GM23338 (cell line): ENCODE data around the gene PTPA. TPM values are rescaled to one million over a fixed set of nuclear protein-coding genes. Genes with fewer than 3 reads are reported as not detected.

ENCODE experiments used
- ATAC-seq: fragments of 200-7000 bp; cut with Tn5 transposase; 3 replicates; pipeline ENCODE4 v1.9.1; 2020
- DNase-seq: peaks from one replicate; pipeline ENCODE4 v3.0.0-alpha.2; 2015; ENCODE audit warnings: low spot score
- H2AFZ ChIP-seq: fragments of 200-600 bp; sonication (generic); 2 replicates; pipeline ENCODE4 v1.8.0; 2016; ENCODE audit warnings: antibody characterized with exemption, mild to moderate bottlenecking, moderate library complexity
- H3F3A ChIP-seq: fragments of 200-600 bp; sonication (generic); replicated peaks from 2 replicates; pipeline ENCODE4 v1.8.0; 2017; ENCODE audit warnings: antibody characterized with exemption, mixed run types, low read depth
- H3K27ac ChIP-seq: fragments of 200-600 bp; sonication (generic); 2 replicates; pipeline ENCODE4 v1.6.1; 2016; ENCODE audit warnings: low read depth
- H3K27me3 ChIP-seq: fragments of 200-600 bp; sonication (generic); 2 replicates; pipeline ENCODE4 v1.8.0; 2016; ENCODE audit warnings: mild to moderate bottlenecking, mixed run types, moderate library complexity; ENCODE audit not compliant: insufficient read depth
- H3K36me3 ChIP-seq: fragments of 200-600 bp; sonication (generic); 2 replicates; pipeline ENCODE4 v1.8.0; 2016; ENCODE audit warnings: mild to moderate bottlenecking; ENCODE audit not compliant: insufficient read depth
- H3K4me1 ChIP-seq: fragments of 200-600 bp; sonication (generic); 2 replicates; pipeline ENCODE4 v1.8.0; 2016; ENCODE audit warnings: mild to moderate bottlenecking, moderate library complexity; ENCODE audit not compliant: insufficient read depth
- H3K4me2 ChIP-seq: fragments of 200-600 bp; sonication (generic); 2 replicates; pipeline ENCODE4 v1.7.1; 2017; ENCODE audit warnings: mixed run types
- H3K4me3 ChIP-seq: fragments of 200-600 bp; sonication (generic); 2 replicates; pipeline ENCODE4 v1.6.1; 2016; ENCODE audit warnings: mixed run types
- H3K79me2 ChIP-seq: fragments of 200-600 bp; sonication (generic); replicated peaks from 2 replicates; pipeline ENCODE4 v1.8.0; 2017; ENCODE audit warnings: mild to moderate bottlenecking; ENCODE audit not compliant: insufficient read depth
- H3K9me2 ChIP-seq: fragments of 200-600 bp; sonication (generic); 2 replicates; pipeline ENCODE4 v1.8.0; 2017; ENCODE audit not compliant: insufficient read depth
- H4K20me1 ChIP-seq: fragments of 200-600 bp; sonication (generic); replicated peaks from 2 replicates; pipeline ENCODE4 v1.8.0; 2017; ENCODE audit warnings: mild to moderate bottlenecking; ENCODE audit not compliant: insufficient read depth
- H3K27ac Mint-ChIP-seq: 2 replicates; pipeline ENCODE4 v1.8.0; 2020; ENCODE audit warnings: inconsistent platforms, mild to moderate bottlenecking, moderate library complexity, mixed read lengths
- H3K27me3 Mint-ChIP-seq: 3 replicates; pipeline ENCODE4 v1.8.0; 2022; ENCODE audit warnings: low read depth, mild to moderate bottlenecking, moderate library complexity, mixed read lengths, inconsistent platforms; ENCODE audit not compliant: insufficient read depth, poor library complexity
- H3K36me3 Mint-ChIP-seq: 3 replicates; pipeline ENCODE4 v1.8.0; 2021; ENCODE audit warnings: low read depth, mild to moderate bottlenecking, inconsistent platforms, moderate library complexity, mixed read lengths
- H3K4me1 Mint-ChIP-seq: 3 replicates; pipeline ENCODE4 v1.8.0; 2020; ENCODE audit warnings: mild to moderate bottlenecking, inconsistent platforms, mixed read lengths
- H3K4me3 Mint-ChIP-seq: 3 replicates; pipeline ENCODE4 v1.8.0; 2021; ENCODE audit warnings: moderate library complexity, mild to moderate bottlenecking, inconsistent platforms, mixed read lengths
- H3K9me3 Mint-ChIP-seq: 3 replicates; pipeline ENCODE4 v1.8.0; 2020; ENCODE audit warnings: moderate library complexity, mild to moderate bottlenecking, inconsistent platforms, mixed read lengths
- ETS1 ChIP-seq: IDR thresholded peaks from 2 replicates; pipeline ENCODE4 v1.6.1; 2016; ENCODE audit warnings: antibody characterized with exemption
- EZH2phosphoT487 ChIP-seq: fragments of 200-600 bp; sonication (generic); IDR thresholded peaks from one replicate; pipeline ENCODE4 v1.8.1; 2018; ENCODE audit warnings: antibody characterized with exemption; ENCODE audit not compliant: unreplicated experiment
- NANOG ChIP-seq: IDR thresholded peaks from 2 replicates; pipeline ENCODE4 v1.6.1; 2016; ENCODE audit warnings: antibody characterized with exemption, borderline replicate concordance
- POLR2AphosphoS5 ChIP-seq: IDR thresholded peaks from 2 replicates; pipeline ENCODE4 v1.6.1; 2016; ENCODE audit warnings: antibody characterized with exemption, low read depth
- REST ChIP-seq: IDR thresholded peaks from one replicate; pipeline ENCODE4 v1.6.1; 2018; ENCODE audit warnings: antibody characterized with exemption; ENCODE audit not compliant: unreplicated experiment
- STAT1 ChIP-seq: IDR thresholded peaks from one replicate; pipeline ENCODE4 v1.6.1; 2016; ENCODE audit warnings: antibody characterized with exemption; ENCODE audit not compliant: unreplicated experiment
- ZNF114 ChIP-seq: fragments of 250-450 bp; sonication (Bioruptor Pico); IDR thresholded peaks from 2 replicates; pipeline ENCODE4 v1.5.0; 2020; ENCODE audit warnings: mild to moderate bottlenecking, moderate library complexity
- ZNF331 ChIP-seq: fragments of 250-450 bp; sonication (Bioruptor Pico); IDR thresholded peaks from 2 replicates; pipeline ENCODE4 v1.5.0; 2020; ENCODE audit warnings: low read depth, mild to moderate bottlenecking, moderate library complexity
- ZNF462 ChIP-seq: fragments of 250-450 bp; sonication (Bioruptor Pico); IDR thresholded peaks from 2 replicates; pipeline ENCODE4 v1.5.0; 2020; ENCODE audit warnings: mild to moderate bottlenecking, moderate library complexity
- long read RNA-seq: library from polyadenylated mRNA; unstranded; transcript quantifications from one replicate; pipeline ENCODE4 v2.0.0, GENCODE V29; 2020; ENCODE audit not compliant: unreplicated experiment
- polyA plus RNA-seq: library from polyadenylated mRNA; unstranded; fragments of >200 nt; fragmentation: Nextera tagmentation; extraction: Ambion mirVana; gene quantifications from 2 replicates; pipeline ENCODE4 v1.2.1, GENCODE V29; 2016
- total RNA-seq: library from RNA; depleted of rRNA; stranded (reverse); fragments of >200 nt; shearing (Covaris generic); gene quantifications from 2 replicates; pipeline ENCODE4 v1.2.3, GENCODE V29; 2014; rRNA removed

PTPA gene
- total RNA-seq (110 and 122 TPM in 2 replicates), polyA plus RNA-seq (53.9 and 57.3 TPM in 2 replicates)
- long read RNA-seq, partial matches to known transcripts, result 1 of 26 reads
- long read RNA-seq, other reads (novel, unspliced or antisense), result 20 of 26 reads

GRCh38 chr9:129110740-129111527 lies at the start of gene PTPA, which contains the start of gene CRAT:
PTPA (plus strand) TSS chr9:129111415; CDS start chr9:129111601, 186 bp downstream.
CRAT (minus strand) TSS chr9:129110793; CDS start chr9:129110509, 284 bp downstream.
- peaks cover 13% of the 10 kb centered on the region for H3K4me1 Mint-ChIP-seq
- Histone ChIP-seq H3K4me2 (peak within 1 kb of the TSS; percentile 98), H3K9me2 (no peaks in the 10 kb centered on the region), H3K27me3 (peaks cover 18% of the 10 kb centered on the region), H3K4me1 (peaks cover 8% of the 10 kb centered on the region), H2AFZ (peak within 1 kb of the TSS; percentile 95), H4K20me1 (peaks cover 14% of the 10 kb centered on the region; the same call in 1 of the 2 replicates), H3F3A (peaks cover 6% of the 10 kb centered on the region; the same call in 1 of the 2 replicates), H3K79me2 (peaks cover 42% of the 10 kb centered on the region), H3K36me3 (no peaks in the 10 kb centered on the region), H3K27ac (peak within 1 kb of the TSS; percentile 99), H3K4me3 (peak within 1 kb of the TSS; percentile 96)
- TF ChIP-seq REST, result no peak
- TF ChIP-seq ETS1, result peak; percentile 13; the same call in 1 of the 2 replicates
- TF ChIP-seq POLR2AphosphoS5, result peak; percentile 97
- TF ChIP-seq NANOG, result no peak
- no peak for TF ChIP-seq EZH2phosphoT487
- TF ChIP-seq ZNF331 (CRISPR knock-in tag), result no peak
- no peak for TF ChIP-seq ZNF462 (CRISPR knock-in tag)
- no peak for TF ChIP-seq ZNF114 (CRISPR knock-in tag)
- no peak for TF ChIP-seq STAT1
- peak within 1 kb of the TSS; percentile 98 for H3K27ac Mint-ChIP-seq
- peak; percentile 85 for ATAC-seq
- H3K27me3 Mint-ChIP-seq, result peaks cover 20% of the 10 kb centered on the region
- H3K36me3 Mint-ChIP-seq, result no peaks in the 10 kb centered on the region; the same call in 1 of the 3 replicates
- no peaks in the 10 kb centered on the region for H3K9me3 Mint-ChIP-seq
- DNase-seq, result peak; percentile 95
- H3K4me3 Mint-ChIP-seq, result peak within 1 kb of the TSS; percentile 90
